Glutamatergic neuron (in vitro differentiated cells): ENCODE measurements around the gene TNNI2. TPM values are rescaled to one million over a fixed set of nuclear protein-coding genes. Genes with fewer than 3 reads are reported as not detected.
"Not testable (repeated sequence)": the region's sequence is repeated elsewhere in the genome, so short reads cannot be mapped to it uniquely, and the experiment has no call there.

Source experiments
- DNase-seq: peaks from one replicate; pipeline ENCODE4 v3.0.0; 2022
- H3K27ac Mint-ChIP-seq: one replicate; pipeline ENCODE4 v1.8.0; 2020; ENCODE audit warnings: mild to moderate bottlenecking, mixed read lengths, inconsistent platforms; ENCODE audit not compliant: unreplicated experiment
- H3K27me3 Mint-ChIP-seq: one replicate; pipeline ENCODE4 v1.8.0; 2020; ENCODE audit warnings: mild to moderate bottlenecking, moderate library complexity, mixed read lengths, inconsistent platforms; ENCODE audit not compliant: unreplicated experiment
- H3K36me3 Mint-ChIP-seq: one replicate; pipeline ENCODE4 v1.8.0; 2020; ENCODE audit warnings: mild to moderate bottlenecking, mixed read lengths, inconsistent platforms; ENCODE audit not compliant: unreplicated experiment
- H3K4me1 Mint-ChIP-seq: one replicate; pipeline ENCODE4 v1.8.0; 2020; ENCODE audit warnings: mild to moderate bottlenecking, low read depth, mixed read lengths, inconsistent platforms; ENCODE audit not compliant: unreplicated experiment
- H3K4me3 Mint-ChIP-seq: one replicate; pipeline ENCODE4 v1.8.0; 2020; ENCODE audit warnings: mild to moderate bottlenecking, mixed read lengths, inconsistent platforms; ENCODE audit not compliant: unreplicated experiment
- H3K9me3 Mint-ChIP-seq: one replicate; pipeline ENCODE4 v1.8.0; 2020; ENCODE audit warnings: mild to moderate bottlenecking, moderate library complexity, mixed read lengths, inconsistent platforms; ENCODE audit not compliant: unreplicated experiment
- CTCF ChIP-seq: fragments of 200-600 bp; sonication (generic); IDR thresholded peaks from one replicate; pipeline ENCODE4 v1.5.0; 2021; ENCODE audit not compliant: partially characterized antibody, unreplicated experiment
- total RNA-seq: library from RNA; stranded (reverse); fragmentation: NEBNext Ultra II Directional; extraction: Animal tissue kit (Norgen Biotek cat#: 25700); gene quantifications from one replicate; pipeline ENCODE4 v1.2.1, GENCODE V29; 2021; ENCODE audit not compliant: unreplicated experiment

Gene TNNI2
- total RNA-seq, 1 donor from 2014 or later = not detected

GRCh38 chr11:1810761-1811160, 28.0 kb upstream of the TNNI2 start:
- no peak for DNase-seq
- no peaks in the 10 kb centered on the region for H3K36me3 Mint-ChIP-seq
- no peaks in the 10 kb centered on the region for H3K4me1 Mint-ChIP-seq
- peaks cover 5% of the 10 kb centered on the region for H3K9me3 Mint-ChIP-seq
- H3K27me3 Mint-ChIP-seq = peaks cover 1% of the 10 kb centered on the region
- H3K27ac Mint-ChIP-seq = no peak overlapping the region
- TF ChIP-seq CTCF = no peak
- no peak overlapping the region for H3K4me3 Mint-ChIP-seq

- no peak overlapping the region for H3K27ac Mint-ChIP-seq
- no peak overlapping the region for H3K4me3 Mint-ChIP-seq
- no peaks in the 10 kb centered on the region for H3K4me1 Mint-ChIP-seq
- H3K27me3 Mint-ChIP-seq = peaks cover 1% of the 10 kb centered on the region
- peaks cover 5% of the 10 kb centered on the region for H3K9me3 Mint-ChIP-seq
- no peak for TF ChIP-seq CTCF
- no peaks in the 10 kb centered on the region for H3K36me3 Mint-ChIP-seq
- no peak for DNase-seq
Observed at GRCh38 chr11:1812274-1812673, 26.5 kb upstream of the TNNI2 start.

DNA sequence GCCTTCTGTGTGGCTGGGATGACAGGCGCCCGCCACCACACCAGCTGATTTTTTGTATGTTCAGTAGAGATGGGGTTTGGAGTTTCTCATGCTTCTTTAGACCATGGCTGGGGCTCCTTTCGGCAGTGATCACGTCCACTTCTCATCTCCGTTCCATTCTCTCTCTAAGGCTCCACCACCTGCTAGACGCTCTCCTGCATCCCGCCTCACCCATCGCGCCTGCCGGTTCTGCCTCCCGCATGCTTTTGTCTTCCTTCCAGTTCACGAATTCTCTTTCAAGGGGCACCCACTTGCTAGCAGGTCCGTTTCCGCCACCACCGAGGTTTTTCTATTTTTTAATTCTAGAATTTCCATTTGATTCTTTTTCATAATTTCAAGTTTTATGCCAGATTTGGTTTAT, 26.0 kb upstream of the TNNI2 start:
- Mint-ChIP-seq H3K9me3 (peaks cover 5% of the 10 kb centered on the region), H3K36me3 (no peaks in the 10 kb centered on the region), H3K4me1 (no peaks in the 10 kb centered on the region), H3K27me3 (peaks cover 5% of the 10 kb centered on the region), H3K4me3 (no peak overlapping the region), H3K27ac (no peak overlapping the region)
- no peak for TF ChIP-seq CTCF
- DNase-seq = no peak

GRCh38 chr11:1813356-1813755, 25.4 kb upstream of the TNNI2 start:
- H3K27ac Mint-ChIP-seq, H3K9me3 Mint-ChIP-seq, DNase-seq, H3K4me1 Mint-ChIP-seq, H3K27me3 Mint-ChIP-seq, H3K36me3 Mint-ChIP-seq, H3K4me3 Mint-ChIP-seq: not testable (repeated sequence)

GRCh38 chr11:1814691-1815090, 24.1 kb upstream of the TNNI2 start:
- TF ChIP-seq CTCF = no peak
- no peak overlapping the region for H3K27ac Mint-ChIP-seq
- no peak for DNase-seq
- H3K4me1 Mint-ChIP-seq = no peaks in the 10 kb centered on the region
- H3K9me3 Mint-ChIP-seq = no peaks in the 10 kb centered on the region
- no peak overlapping the region for H3K4me3 Mint-ChIP-seq
- no peaks in the 10 kb centered on the region for H3K36me3 Mint-ChIP-seq
- peaks cover 3% of the 10 kb centered on the region for H3K27me3 Mint-ChIP-seq

- no peak overlapping the region for H3K27ac Mint-ChIP-seq
- no peaks in the 10 kb centered on the region for H3K4me1 Mint-ChIP-seq
- no peak for TF ChIP-seq CTCF
- H3K4me3 Mint-ChIP-seq = no peak overlapping the region
- H3K9me3 Mint-ChIP-seq = no peaks in the 10 kb centered on the region
- DNase-seq = no peak
- no peaks in the 10 kb centered on the region for H3K36me3 Mint-ChIP-seq
- peaks cover 3% of the 10 kb centered on the region for H3K27me3 Mint-ChIP-seq
Observed at GRCh38 chr11:1815311-1815710, 23.5 kb upstream of the TNNI2 start.
